ENCODE results near the gene NEK2. TPM values are rescaled to one million over a fixed set of nuclear protein-coding genes. Genes with fewer than 3 reads are reported as not detected.

Gene NEK2
- total and polyA plus RNA-seq, 2 of the 13 experiments (the other 11 are each of a cell fraction or from before 2014, with no cell fraction given) = 10.9 to 40.8 TPM

- TF ChIP-seq PHF20 (CRISPR knock-in tag; IDR thresholded peaks at IDR 0.05) (no peak), TFAP4 (IDR thresholded peaks at IDR 0.05; ENCODE audit: borderline replicate concordance, low read depth) (peak; percentile 60; the same call in 1 of the 2 replicates), MAF1 (CRISPR knock-in tag; IDR thresholded peaks at IDR 0.05; ENCODE audit: borderline replicate concordance) (no peak), ZBTB40 (IDR thresholded peaks at IDR 0.05) (no peak), ZBTB40 (CRISPR knock-in tag; IDR thresholded peaks at IDR 0.05) (no peak), PITX1 (CRISPR knock-in tag; IDR thresholded peaks at IDR 0.05) (0 out of 2 replicates have a peak, but pooled peaks have one; percentile 19), SYNCRIP (IDR thresholded peaks at IDR 0.05; ENCODE audit: insufficient read depth, low read depth, low read length) (no peak), DDIT3 (CRISPR knock-in tag; IDR thresholded peaks at IDR 0.05) (no peak), ZNF263 (CRISPR knock-in tag; IDR thresholded peaks at IDR 0.05) (no peak), HOXA3 (CRISPR knock-in tag; IDR thresholded peaks at IDR 0.05) (peak; percentile 35; the same call in 1 of the 2 replicates), ZFX (CRISPR knock-in tag; IDR thresholded peaks at IDR 0.05; ENCODE audit: low read depth) (0 out of 2 replicates have a peak, but pooled peaks have one; percentile 26), HNF4A (CRISPR knock-in tag; IDR thresholded peaks at IDR 0.05) (no peak), DBP (CRISPR knock-in tag; IDR thresholded peaks at IDR 0.05; ENCODE audit: not compliant biosample characterization) (no peak), RNF219 (CRISPR knock-in tag; IDR thresholded peaks at IDR 0.05) (no peak), TBX3 (IDR thresholded peaks at IDR 0.05; ENCODE audit: borderline replicate concordance) (no peak), HMG20A (CRISPR knock-in tag; IDR thresholded peaks at IDR 0.05; ENCODE audit: borderline replicate concordance) (no peak; the same call in 1 of the 2 replicates), GATAD1 (CRISPR knock-in tag; IDR thresholded peaks at IDR 0.05) (no peak)
Observed at GRCh38 chr1:211653959-211654496, 21.4 kb downstream of the NEK2 start (continued).

Measured in HepG2 (cell line).